ENCODE data around the gene CLK2. TPM values are rescaled to one million over a fixed set of nuclear protein-coding genes. Genes with fewer than 3 reads are reported as not detected.

Gene CLK2
- total RNA-seq, 1 experiment from 2014 or later: 72.6 TPM

GRCh38 chr1:155277902-155278688, 4.8 kb upstream of the CLK2 start:
- Histone ChIP-seq H3K9ac (ENCODE audit: low read length) (peak overlapping the region; percentile 67), H3K9me2 (ENCODE audit: insufficient read depth) (no peaks in the 10 kb centered on the region), H3K27me3 (ENCODE audit: insufficient read depth, low read length) (no peaks in the 10 kb centered on the region), H3K27ac (ENCODE audit: low read depth, low read length) (peak overlapping the region; percentile 63), H3K79me2 (ENCODE audit: insufficient read depth, low read length) (peaks cover 5% of the 10 kb centered on the region; the same call in 1 of the 2 replicates), H3K36me3 (ENCODE audit: control insufficient read depth in 1 of 2, insufficient read depth in 2 of 2, low read length in 2 of 2) (no peaks in the 10 kb centered on the region), H3K9me3 (ENCODE audit: control insufficient read depth in 1 of 2, insufficient read depth in 1 of 2, low read depth in 1 of 2, low read length in 2 of 2) (no peaks in the 10 kb centered on the region), H2AFZ (ENCODE audit: low read depth, low read length, poor library complexity, severe bottlenecking) (no peak overlapping the region), H3K4me2 (ENCODE audit: low read length) (peak overlapping the region; percentile 100), H4K20me1 (ENCODE audit: insufficient read depth) (no peaks in the 10 kb centered on the region), H3K4me1 (ENCODE audit: control insufficient read depth in 1 of 2, insufficient read depth in 2 of 2, low read length in 2 of 2) (peaks cover 10 to 30% of the 10 kb centered on the region in 2 experiments), H3K4me3 (replicated peaks in 1 of 2; ENCODE audit: low read depth in 1 of 2, low read length in 2 of 2) (peak overlapping the region; percentile 76 to 85)
- peak; percentile 55 for ATAC-seq
- CTCF ChIA-PET: interaction anchor here (0.9 to 1.2 kb wide), 4 partner anchors 27 to 71 kb away, joined by 3 to 5 read pairs (median 4); no protein-coding TSS in a partner anchor
- no peak for DNase-seq (ENCODE audit: low read depth, low spot score)
- POLR2A ChIA-PET: no interaction called here
- RAD21 ChIA-PET (ENCODE audit: low non-redundant PET in 1 of 2, low total read pairs in 2 of 2, uncharacterized antibody in 2 of 2, unreplicated experiment in 2 of 2): interaction anchor here (0.6 to 0.8 kb wide), 2 partner anchors 30 to 285 kb away, joined by 5 to 8 read pairs; partner anchors contain the start of gene FDPS (in 1 of the 2)
- intact Hi-C loops (cut with micrococcal nuclease): loop anchor here (1.0 to 5.0 kb wide), 2 partner anchors 45 to 224 kb away; no protein-coding TSS in a partner anchor
- BruUV-seq (replicated peaks): no TSS peak
- TF ChIP-seq ZNF274 (IDR thresholded peaks at IDR 0.05; ENCODE audit: low read depth, low read length) (no peak), SIN3A (IDR thresholded peaks at IDR 0.05; ENCODE audit: low read depth) (no peak), MAX (IDR thresholded peaks at IDR 0.05) (no peak), CBX3 (IDR thresholded peaks at IDR 0.05; ENCODE audit: low read depth) (no peak), ELF1 (IDR thresholded peaks at IDR 0.05; ENCODE audit: borderline replicate concordance, low read depth) (no peak), ATF3 (IDR thresholded peaks at IDR 0.05) (no peak), REST (IDR thresholded peaks at IDR 0.05; ENCODE audit: low read depth) (peak; percentile 85; the same call in 1 of the 2 replicates), CTCF (IDR thresholded peaks at IDR 0.05 in 2 of 3, conservative IDR thresholded peaks at IDR 0.05 in 1 of 3; ENCODE audit: borderline replicate concordance in 1 of 3, insufficient read depth in 1 of 3, low read depth in 2 of 3, low read length in 2 of 3) (peak in 2 of 3 experiments; percentile 51; a peak in 4 of 6 replicates), TCF7L2 (IDR thresholded peaks at IDR 0.05; ENCODE audit: borderline replicate concordance, extremely low read depth, insufficient read depth, insufficient read length) (no peak), EZH2 (IDR thresholded peaks at IDR 0.05) (no peak), ZBTB33 (IDR thresholded peaks at IDR 0.05; ENCODE audit: extremely low read depth, insufficient replicate concordance, low read length) (no peak), FOSL1 (IDR thresholded peaks at IDR 0.05; ENCODE audit: low read depth) (no peak), JUND (IDR thresholded peaks at IDR 0.05) (no peak), SP1 (IDR thresholded peaks at IDR 0.05; ENCODE audit: low read depth) (no peak), EGR1 (IDR thresholded peaks at IDR 0.05; ENCODE audit: low read depth) (peak; percentile 95), SRF (IDR thresholded peaks at IDR 0.05; ENCODE audit: low read depth) (no peak), POLR2A (IDR thresholded peaks at IDR 0.05; ENCODE audit: borderline replicate concordance, extremely low read depth, insufficient read depth, insufficient read length) (no peak), POLR2AphosphoS5 (IDR thresholded peaks at IDR 0.05; ENCODE audit: low read depth, low read length) (no peak), RAD21 (IDR thresholded peaks at IDR 0.05; ENCODE audit: low read depth) (peak; percentile 47; the same call in 1 of the 2 replicates)
